ENCODE results near the gene GRK5.

GRK5 gene

GRCh38 chr10:119302591-119303253, 95.4 kb downstream of the GRK5 start:
- no peak for DNase-seq

DNA sequence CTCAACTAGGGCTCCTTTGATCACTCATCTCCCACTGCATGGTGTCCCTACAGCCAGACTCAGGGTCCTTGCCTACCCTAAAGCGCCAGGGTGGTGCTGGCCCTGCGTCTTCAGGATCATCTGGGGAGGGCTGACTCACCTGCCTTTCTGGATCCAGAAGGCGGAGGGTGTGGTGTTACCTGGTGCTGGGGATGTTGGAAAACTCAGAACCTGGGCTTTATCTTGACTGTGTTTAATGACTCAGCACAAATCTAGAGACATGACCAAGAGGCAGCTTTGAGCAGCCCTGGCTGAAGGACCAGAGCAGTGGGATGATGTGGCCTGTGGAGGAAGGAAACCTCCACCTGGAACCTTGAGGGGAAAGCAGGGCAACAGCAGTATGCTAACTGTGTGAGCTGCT, 96.5 kb downstream of the GRK5 start:
- DNase-seq, result no peak

GRCh38 chr10:119304541-119304940, 97.2 kb downstream of the GRK5 start:
- DNase-seq, result no peak

- DNase-seq, result no peak
These were observed 98.6 kb downstream of the GRK5 start for GRCh38 chr10:119305860-119306513.

- no peak for DNase-seq
These were observed 99.2 kb downstream of the GRK5 start for GRCh38 chr10:119306514-119306951.

GRCh38 chr10:119306986-119307392, 99.6 kb downstream of the GRK5 start:
- DNase-seq, result no peak

- DNase-seq, result no peak
These were observed 100.7 kb downstream of the GRK5 start for GRCh38 chr10:119308089-119308488.

GRCh38 chr10:119308551-119309422, 101.4 kb downstream of the GRK5 start:
- DNase-seq, result no peak

GRCh38 chr10:119309423-119309770, 102.0 kb downstream of the GRK5 start:
- no peak for DNase-seq

DNA sequence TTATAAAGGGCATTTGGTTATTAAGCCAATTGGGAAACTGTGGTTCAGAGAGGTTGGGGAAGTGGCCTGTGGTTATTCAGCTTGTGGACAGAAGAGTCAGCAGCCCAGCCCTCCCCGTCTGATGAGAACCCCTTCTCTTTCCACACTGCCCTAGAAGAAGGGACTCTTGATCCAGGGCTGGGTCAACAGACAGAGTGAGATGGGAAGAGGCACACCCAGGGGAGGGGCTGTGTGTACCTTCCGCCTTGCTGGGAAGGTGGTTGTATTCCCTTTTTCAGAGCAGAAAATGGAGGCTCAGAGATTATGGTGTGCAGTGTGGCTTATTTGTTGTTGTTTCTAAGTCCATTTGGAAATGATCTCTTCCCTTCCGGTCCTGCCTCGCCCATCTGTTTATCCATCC, 103.4 kb downstream of the GRK5 start:
- no peak for DNase-seq

GRCh38 chr10:119312241-119312640, 104.9 kb downstream of the GRK5 start:
- no peak for DNase-seq

- no peak for DNase-seq
These were observed 105.7 kb downstream of the GRK5 start for GRCh38 chr10:119313024-119313423.

GRCh38 chr10:119313644-119314043, 106.3 kb downstream of the GRK5 start:
- no peak for DNase-seq

DNA sequence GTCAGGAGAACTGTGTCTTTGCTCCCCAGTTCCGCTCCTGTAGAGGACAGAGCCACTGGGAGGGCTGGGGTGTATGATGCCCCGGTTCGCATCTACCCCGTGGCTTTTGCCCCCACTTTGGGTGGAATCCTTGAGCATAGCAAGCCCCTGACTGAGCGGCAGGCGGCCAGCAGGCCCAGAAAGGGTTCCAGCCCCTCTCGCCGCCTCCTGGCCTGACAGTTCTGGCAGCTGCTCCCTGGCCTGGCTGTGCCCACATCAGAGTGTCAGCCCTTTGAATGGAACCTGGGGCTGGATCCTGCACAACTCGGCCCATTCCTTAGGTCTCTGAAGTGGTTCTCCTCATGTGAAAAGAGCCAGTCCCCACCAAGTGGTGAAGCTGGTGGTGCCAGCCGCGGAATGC, 106.7 kb downstream of the GRK5 start:
- DNase-seq, result no peak

DNA sequence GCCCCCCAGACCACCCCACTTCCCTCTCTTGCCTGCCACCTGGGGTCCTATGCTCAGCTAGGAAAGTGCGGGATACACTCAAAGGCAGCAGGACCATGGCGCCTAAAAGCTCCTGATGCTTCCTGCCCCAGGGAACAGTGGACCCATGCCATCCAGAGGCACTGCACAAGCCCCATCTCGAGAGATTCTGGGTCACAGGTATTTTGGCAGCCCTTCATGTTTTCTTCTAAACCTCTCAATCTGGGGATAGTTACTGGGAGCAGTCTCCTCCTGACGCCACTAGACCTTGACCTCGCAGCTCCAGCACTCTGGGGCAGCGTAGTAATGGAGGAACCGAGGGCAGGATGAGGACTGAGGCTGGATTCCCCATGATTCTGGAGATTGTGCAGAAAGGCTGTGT, 107.1 kb downstream of the GRK5 start:
- no peak for DNase-seq

- no peak for DNase-seq
These were observed 108.0 kb downstream of the GRK5 start for GRCh38 chr10:119315128-119316001.

GRCh38 chr10:119316002-119316358, 108.6 kb downstream of the GRK5 start:
- no peak for DNase-seq

DNA sequence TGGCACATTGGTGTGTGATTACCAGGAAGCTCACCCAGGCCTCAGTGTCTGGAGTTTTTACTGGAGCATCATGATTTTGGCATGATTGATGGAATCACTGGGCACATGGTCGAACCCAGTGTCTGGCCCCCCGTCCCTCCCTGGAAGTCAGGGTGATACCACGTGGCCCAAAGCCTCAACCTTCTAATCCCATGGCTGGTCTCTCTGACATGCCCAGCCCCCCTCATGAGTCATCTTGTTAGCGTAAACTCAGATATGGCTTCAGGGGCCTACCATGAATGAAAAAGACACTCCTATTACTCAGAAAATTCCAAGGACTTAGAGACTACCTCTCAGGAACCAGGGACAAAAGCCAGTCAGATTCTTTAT, 109.3 kb downstream of the GRK5 start:
- no peak for DNase-seq

DNA sequence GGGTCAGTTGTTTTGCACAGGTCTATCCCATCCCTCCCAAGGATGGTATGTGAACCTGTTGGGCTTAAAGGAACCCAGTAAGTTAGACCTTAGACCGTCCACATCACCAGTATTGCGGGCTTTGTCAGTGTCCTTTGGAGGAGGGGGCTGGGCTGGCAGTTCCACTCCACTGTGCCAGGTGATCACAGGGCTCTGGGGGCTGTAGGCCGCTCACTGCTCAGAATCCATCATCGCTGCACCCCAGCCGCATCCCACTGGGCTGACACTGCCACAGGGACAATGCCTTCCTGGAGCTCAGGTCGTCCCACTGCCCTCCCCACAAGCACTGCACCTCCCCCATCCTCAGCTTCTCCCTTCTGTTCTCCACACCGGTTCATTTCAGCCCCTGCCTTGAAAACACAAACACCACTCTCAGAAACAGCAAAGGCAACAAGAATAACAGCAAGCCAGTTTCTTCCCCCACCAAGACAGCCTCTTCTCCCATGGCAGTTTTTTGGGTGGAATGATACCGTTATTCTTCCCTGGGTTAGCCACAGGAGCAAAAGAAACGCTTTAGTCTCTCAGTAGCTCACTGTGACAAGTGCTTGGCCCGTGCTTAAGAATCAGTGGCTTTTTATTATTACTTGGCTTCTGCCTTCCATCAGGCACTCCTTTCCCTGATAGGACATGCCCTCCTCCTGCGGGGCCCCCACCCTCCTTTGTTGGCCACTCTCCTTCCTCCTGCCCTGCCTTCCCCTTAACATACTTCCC, 111.2 kb downstream of the GRK5 start:
- DNase-seq, result no peak

DNA sequence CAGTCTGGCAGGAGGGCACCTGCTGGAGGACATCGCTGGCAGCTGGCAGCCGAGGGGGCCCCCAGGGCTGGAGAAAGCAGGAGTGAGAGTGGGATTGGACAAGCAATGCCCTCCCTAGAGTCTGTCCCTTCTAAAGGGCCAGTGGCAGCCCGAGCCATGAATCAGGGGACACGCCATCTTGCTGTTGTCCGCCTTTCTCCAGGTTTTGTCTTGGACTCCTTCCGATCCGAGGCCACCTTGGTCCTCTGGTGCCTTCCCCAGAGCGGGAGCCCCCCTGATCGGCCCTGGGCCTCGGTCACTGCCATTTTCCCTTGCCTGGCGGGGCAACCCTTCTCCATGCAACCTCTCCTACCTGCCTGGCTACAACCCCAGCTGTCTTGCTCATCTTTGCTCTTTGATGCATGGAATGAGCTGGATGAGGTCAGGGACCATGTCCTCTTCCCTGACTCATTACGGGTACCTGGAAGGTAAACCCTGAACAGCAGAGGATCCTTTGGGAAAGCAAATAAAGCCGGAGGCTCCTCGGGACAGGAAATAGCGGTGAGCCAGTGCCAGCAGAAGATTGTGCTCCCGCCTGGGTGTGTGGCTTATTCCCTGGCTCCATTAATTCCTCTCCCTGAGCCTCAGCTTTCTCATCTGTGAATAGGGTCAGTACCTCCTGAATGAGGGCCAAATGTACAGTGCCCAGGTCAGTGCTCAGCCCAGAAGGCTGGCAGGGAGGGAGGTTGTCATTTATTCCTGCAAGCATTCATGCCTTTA, 112.0 kb downstream of the GRK5 start:
- DNase-seq, result no peak

DNA sequence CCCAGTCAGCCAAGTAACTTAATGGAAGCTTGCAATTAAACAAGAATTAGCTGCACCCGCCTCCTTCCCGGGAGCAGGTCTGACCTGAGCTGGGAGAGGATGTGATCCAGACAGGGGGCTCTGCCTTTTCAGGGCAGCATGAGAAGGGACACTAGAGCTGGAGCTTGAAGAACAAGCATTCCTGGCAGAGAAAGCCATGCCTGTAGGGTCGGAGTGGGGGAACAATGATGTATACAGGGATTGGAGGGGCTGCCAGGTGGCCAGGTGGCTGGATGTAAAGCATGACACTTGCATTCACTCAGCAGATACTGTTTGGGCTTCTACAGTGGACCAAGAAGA, 112.5 kb downstream of the GRK5 start:
- no peak for DNase-seq

GRCh38 chr10:119320981-119321380, 113.6 kb downstream of the GRK5 start:
- no peak for DNase-seq
